Spleen (tissue), 11 donors: Measurements from ENCODE around the gene TP53TG5. TPM values are rescaled to one million over a fixed set of nuclear protein-coding genes. Genes with fewer than 3 reads are reported as not detected.

Source experiments
- DNase-seq: peaks from one replicate; pipeline ENCODE4 v3.0.0-alpha.2; 2020
- H3K27ac ChIP-seq, 8 donors: fragments of 200-600 bp; sonication (generic) in 7 of 8; 1 replicate in 4 of 8; 2 replicates in 4 of 8; pipeline versions ENCODE4 v1.5.0 to v1.8.0; 2016 to 2021; ENCODE audit warnings: inconsistent platforms in 4 of 8, mild to moderate bottlenecking in 4 of 8, moderate library complexity in 1 of 8
- H3K27me3 ChIP-seq, 7 donors: fragments of 200-600 bp; sonication (generic) in 6 of 7; replicated peaks in 1 of 7; 1 replicate in 4 of 7; 2 replicates in 3 of 7; pipeline versions ENCODE4 v1.5.0 to v1.8.0; 2016 to 2021; ENCODE audit warnings: inconsistent platforms in 3 of 7, mild to moderate bottlenecking in 1 of 7
- H3K36me3 ChIP-seq, 6 donors: fragments of 200-600 bp; sonication (generic) in 5 of 6; 1 replicate in 4 of 6; 2 replicates in 2 of 6; pipeline versions ENCODE4 v1.5.0 to v1.8.0; 2016 to 2021; ENCODE audit warnings: inconsistent platforms in 2 of 6
- H3K4me1 ChIP-seq, 6 donors: fragments of 200-600 bp; sonication (generic) in 5 of 6; 1 replicate in 3 of 6; 2 replicates in 3 of 6; pipeline versions ENCODE4 v1.5.0 to v1.8.0; 2016 to 2021; ENCODE audit warnings: inconsistent platforms in 3 of 6
- H3K4me3 ChIP-seq, 8 donors: fragments of 200-600 bp; sonication (generic) in 7 of 8; 1 replicate in 4 of 8; 2 replicates in 4 of 8; pipeline versions ENCODE4 v1.5.0 to v1.8.0; 2016 to 2021; ENCODE audit warnings: inconsistent platforms in 4 of 8, mild to moderate bottlenecking in 4 of 8, moderate library complexity in 2 of 8
- H3K9me3 ChIP-seq, 8 donors: fragments of 200-600 bp; sonication (generic) in 7 of 8; 1 replicate in 4 of 8; 2 replicates in 4 of 8; pipeline versions ENCODE4 v1.5.0 to v1.8.0; 2016 to 2021; ENCODE audit warnings: inconsistent platforms in 4 of 8
- POLR2A ChIP-seq, 3 donors: fragments of 450-650 bp; IDR thresholded peaks; one replicate each; pipeline ENCODE4 v1.5.1; 2017; ENCODE audit warnings: antibody characterized with exemption in 3 of 3, mild to moderate bottlenecking in 1 of 3
- POLR2AphosphoS5 ChIP-seq, 3 donors: sonication (generic); formaldehyde crosslinking; IDR thresholded peaks; one replicate each; pipeline ENCODE4 v1.5.1; 2017; ENCODE audit warnings: antibody characterized with exemption in 3 of 3
- WGBS, 5 donors: extraction: QIAGEN DNeasy Blood & Tissue Kit in 3 of 5; methylation state at CpG; one replicate each; pipeline versions ENCODE4 v1.1.5 to v1.1.7; 2013 to 2018; 5-methylcytosine and 5-hydroxymethylcytosine counted together
- intact Hi-C: fragments of 100-400 bp; cut with DNase I; formaldehyde crosslinking; loops from one replicate; pipeline ENCODE4 v1.15.0; 2023; ENCODE audit warnings: low total_unique reads
- polyA plus RNA-seq, 3 donors: library from polyadenylated mRNA; stranded (reverse); fragments of 200-250 nt; gene quantifications; one replicate each; pipeline ENCODE4 v1.2.1, GENCODE V29; 2013
- total RNA-seq, 7 donors: library from RNA; depleted of rRNA in 3 of 7; stranded (reverse); fragments of >200 nt in 3 of 7; fragmentation: NEBNext Ultra II Directional in 4 of 7; extraction: Animal tissue kit (Norgen Biotek cat#: 25700) in 4 of 7; gene quantifications; one replicate each; pipeline versions ENCODE4 v1.1.0 to v1.2.1, GENCODE V29; 2016 to 2021
- TF ChIP-seq, protein P1 (sequence below), 11 experiments: fragments of 200-600 bp in 7 of 11; fragments of 450-650 bp in 4 of 11; sonication (generic) in 4 of 11; IDR thresholded peaks in 8 of 11; conservative IDR thresholded peaks in 3 of 11; 1 replicate in 7 of 11; 2 replicates in 4 of 11; pipeline versions ENCODE4 v1.4.0 to v1.8.0; 2016 to 2021; ENCODE audit warnings: antibody characterized with exemption in 11 of 11, inconsistent platforms in 4 of 11, mild to moderate bottlenecking in 1 of 11
- donor health status: healthy with polysubstance abuse.
- donor health status: DM: no; HTN: no; CAD: no; lungs with moderate emphysema.
- donor health status: DM: no; HTN: no; CAD: no.
- donor health status: Bipolar disorder and iron deficiency.
- donor health status: healthy.
- donor health status: DM: no; HTN: no; CAD: no.
- donor health status: DM: yes; HTN: yes; CAD: no.

TP53TG5 gene
- total and polyA plus RNA-seq, 10 donors = 0.08 to 0.66 (median 0.60) TPM; not detected in 7

DNA sequence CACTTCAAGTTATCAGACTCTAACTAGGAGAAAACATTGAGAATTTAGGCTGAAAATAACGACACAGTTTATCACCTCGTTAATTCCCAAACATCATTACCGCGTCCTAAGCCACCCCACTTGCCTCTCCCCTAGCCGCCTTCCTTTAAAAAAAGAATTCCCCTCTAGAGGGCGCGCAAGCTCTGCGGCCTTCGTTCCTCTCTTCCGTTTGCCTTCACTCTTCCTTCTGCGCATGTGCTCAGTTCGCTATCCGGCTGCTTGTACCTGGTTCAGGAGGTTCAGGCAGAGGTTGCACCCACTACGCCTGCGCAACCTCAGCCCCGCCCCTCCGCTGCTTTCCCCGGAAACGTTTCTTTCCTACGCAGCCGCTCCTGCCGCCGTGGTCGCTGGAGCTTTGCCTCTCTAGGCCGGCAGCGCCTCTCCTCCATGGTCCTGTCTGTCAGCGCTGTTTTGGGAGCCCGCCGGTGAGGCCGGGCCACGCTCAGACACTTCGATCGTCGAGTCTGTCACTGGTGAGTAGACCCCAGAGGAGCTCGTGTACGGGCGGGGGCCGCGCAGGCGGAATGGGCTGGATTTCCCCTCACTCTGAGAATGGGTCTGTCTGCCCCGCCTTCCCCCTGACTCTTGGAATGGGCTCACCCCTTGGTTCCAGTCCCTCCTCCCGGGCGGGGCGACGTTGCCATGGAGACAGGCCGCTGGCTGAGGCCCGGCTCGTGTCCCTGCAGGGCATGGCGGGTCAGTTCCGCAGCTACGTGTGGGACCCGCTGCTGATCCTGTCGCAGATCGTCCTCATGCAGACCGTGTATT, 15.1 kb downstream of the TP53TG5 start, which contains the start of gene SYS1:
Gene SYS1, plus strand, starts transcription at position 353 of the 807 bp plus-strand sequence. Its CDS starts 376 bp downstream, at position 729.
- intact Hi-C loops = no loop called here
- Histone ChIP-seq H3K4me1 (peaks cover 23 to 95% (median 74%) of the 10 kb centered on the region in 6 donors), H3K27ac (peak within 1 kb of the TSS; percentile 93 to 98 (median 96)), H3K9me3 (no peaks in the 10 kb centered on the region), H3K4me3 (peak within 1 kb of the TSS; percentile 58 to 93 (median 80)), H3K36me3 (peaks cover 0 to 33% (median 29%) of the 10 kb centered on the region in 6 donors), H3K27me3 (no peaks in the 10 kb centered on the region)
- TF ChIP-seq, protein P1, sequence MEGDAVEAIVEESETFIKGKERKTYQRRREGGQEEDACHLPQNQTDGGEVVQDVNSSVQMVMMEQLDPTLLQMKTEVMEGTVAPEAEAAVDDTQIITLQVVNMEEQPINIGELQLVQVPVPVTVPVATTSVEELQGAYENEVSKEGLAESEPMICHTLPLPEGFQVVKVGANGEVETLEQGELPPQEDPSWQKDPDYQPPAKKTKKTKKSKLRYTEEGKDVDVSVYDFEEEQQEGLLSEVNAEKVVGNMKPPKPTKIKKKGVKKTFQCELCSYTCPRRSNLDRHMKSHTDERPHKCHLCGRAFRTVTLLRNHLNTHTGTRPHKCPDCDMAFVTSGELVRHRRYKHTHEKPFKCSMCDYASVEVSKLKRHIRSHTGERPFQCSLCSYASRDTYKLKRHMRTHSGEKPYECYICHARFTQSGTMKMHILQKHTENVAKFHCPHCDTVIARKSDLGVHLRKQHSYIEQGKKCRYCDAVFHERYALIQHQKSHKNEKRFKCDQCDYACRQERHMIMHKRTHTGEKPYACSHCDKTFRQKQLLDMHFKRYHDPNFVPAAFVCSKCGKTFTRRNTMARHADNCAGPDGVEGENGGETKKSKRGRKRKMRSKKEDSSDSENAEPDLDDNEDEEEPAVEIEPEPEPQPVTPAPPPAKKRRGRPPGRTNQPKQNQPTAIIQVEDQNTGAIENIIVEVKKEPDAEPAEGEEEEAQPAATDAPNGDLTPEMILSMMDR (IDR thresholded peaks at IDR 0.05 in 8 of 11, conservative IDR thresholded peaks at IDR 0.05 in 3 of 11) = peak; percentile 86 to 99 (median 91)
- peak; percentile 97 to 99 (median 99) for TF ChIP-seq POLR2AphosphoS5 (IDR thresholded peaks at IDR 0.05)
- peak; percentile 50 to 84 (median 51) for TF ChIP-seq POLR2A (IDR thresholded peaks at IDR 0.05)
- 0 to 1% (median 0%) methylated on average over 33 to 55 of the region's 55 CpGs for WGBS, 5 donors
- DNase-seq = peak; percentile 99

DNA sequence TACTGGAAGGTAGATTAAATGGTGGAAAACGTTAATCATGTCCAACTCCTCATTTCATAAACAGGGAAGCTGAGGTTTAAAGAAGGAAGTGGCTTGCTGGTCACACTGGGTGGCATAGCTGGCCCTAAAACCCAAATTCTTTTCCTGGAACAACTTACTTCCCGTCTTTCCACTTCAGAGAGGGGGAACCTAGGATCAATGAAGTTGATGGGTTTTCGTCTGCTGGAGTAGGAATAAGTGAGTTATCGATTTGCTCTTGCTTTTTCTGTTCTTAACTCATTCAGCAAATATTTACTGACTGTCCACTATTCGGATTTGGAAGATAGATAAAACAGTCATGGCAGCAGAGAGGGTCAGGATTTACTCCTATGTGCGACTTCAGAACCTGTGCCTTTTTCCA, 16.3 kb downstream of the TP53TG5 start:
- WGBS, 5 donors = 46 to 69% (median 55%) methylated on average over 6 of the region's 6 CpGs
- Histone ChIP-seq H3K9me3 (no peaks in the 10 kb centered on the region), H3K4me3 (peak overlapping the region in 1 of 8 donors; percentile 81), H3K4me1 (peaks cover 14 to 95% (median 71%) of the 10 kb centered on the region in 6 donors), H3K27me3 (no peaks in the 10 kb centered on the region), H3K36me3 (peaks cover 0 to 21% (median 17%) of the 10 kb centered on the region in 6 donors), H3K27ac (peak overlapping the region in 4 of 8 donors; percentile 93 to 96 (median 94))
- TF ChIP-seq, protein P1 (IDR thresholded peaks at IDR 0.05 in 8 of 11, conservative IDR thresholded peaks at IDR 0.05 in 3 of 11) = no peak
- TF ChIP-seq POLR2A (IDR thresholded peaks at IDR 0.05) (no peak), POLR2AphosphoS5 (IDR thresholded peaks at IDR 0.05) (no peak)
- intact Hi-C loops = no loop called here
- DNase-seq = no peak

DNA sequence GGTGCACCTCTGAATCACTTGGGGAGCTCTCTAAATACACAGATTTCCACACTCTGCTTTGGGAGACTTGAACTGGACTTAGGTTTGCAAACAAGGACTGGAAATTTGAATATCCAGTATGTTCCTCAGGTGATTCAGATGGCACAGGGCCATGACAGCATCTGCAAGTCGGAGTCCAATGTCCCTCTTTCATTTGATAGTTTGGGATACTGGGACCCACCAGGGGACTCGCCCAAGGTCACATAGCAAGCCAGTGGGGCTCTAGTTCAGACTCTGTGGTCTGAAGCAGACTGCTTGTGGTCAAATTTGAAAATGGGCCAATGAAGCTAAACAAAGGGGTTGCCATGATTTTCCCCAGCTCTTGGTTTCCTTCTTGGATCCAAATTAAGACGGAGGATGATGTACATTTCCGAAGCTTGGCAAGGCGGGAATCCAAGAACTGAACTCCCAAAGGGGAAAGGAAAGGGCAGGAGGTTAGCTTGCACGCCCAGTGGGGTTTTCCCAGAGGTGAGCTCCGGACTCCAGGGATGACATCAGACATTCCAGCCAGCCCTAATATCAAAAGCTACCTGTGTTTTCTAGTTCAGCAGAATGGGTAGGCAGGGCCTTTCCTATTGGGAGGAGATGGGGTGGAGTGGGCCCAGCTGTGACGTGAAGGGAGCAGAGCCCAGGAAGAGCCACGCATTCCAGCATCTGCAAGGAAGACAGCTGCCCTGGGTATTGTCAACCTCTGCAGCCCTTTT, 18.5 kb downstream of the TP53TG5 start:
- DNase-seq = no peak
- Histone ChIP-seq H3K9me3 (no peaks in the 10 kb centered on the region), H3K4me1 (peaks cover 12 to 72% (median 54%) of the 10 kb centered on the region in 6 donors), H3K36me3 (no peaks in the 10 kb centered on the region), H3K27me3 (no peaks in the 10 kb centered on the region), H3K27ac (peak overlapping the region; percentile 43 to 96 (median 74)), H3K4me3 (no peak overlapping the region)
- 68 to 77% (median 72%) methylated on average over 9 of the region's 9 CpGs for WGBS, 5 donors
- intact Hi-C loops = no loop called here
- no peak for TF ChIP-seq POLR2AphosphoS5 (IDR thresholded peaks at IDR 0.05)

DNA sequence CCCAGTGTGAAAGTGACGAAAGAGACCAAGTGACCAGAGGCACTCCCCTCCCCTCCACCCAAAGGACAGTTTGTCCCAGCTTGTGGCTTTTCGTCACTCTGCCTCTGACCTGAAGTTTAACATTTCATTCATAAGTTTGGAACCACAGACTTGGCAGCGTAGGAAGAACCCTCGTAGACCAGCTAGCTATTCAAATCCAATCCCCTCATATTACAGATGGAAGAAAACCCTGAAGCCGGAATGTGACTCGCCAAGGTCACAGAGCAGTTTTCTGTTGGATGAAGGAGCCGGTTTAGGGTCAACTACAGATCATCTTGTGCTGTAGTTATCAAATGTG, 19.1 kb downstream of the TP53TG5 start:
- intact Hi-C loops = no loop called here
- peak overlapping the region in 7 of 8 donors; percentile 60 to 96 (median 81) for H3K27ac ChIP-seq
- H3K9me3 ChIP-seq = no peaks in the 10 kb centered on the region
- H3K4me1 ChIP-seq = peaks cover 9 to 68% (median 51%) of the 10 kb centered on the region in 6 donors
- DNase-seq = no peak
- H3K36me3 ChIP-seq = no peaks in the 10 kb centered on the region
- WGBS, 5 donors = 58 to 80% (median 71%) methylated on average over 6 to 7 of the region's 7 CpGs
- no peak overlapping the region for H3K4me3 ChIP-seq
- TF ChIP-seq, protein P1 (IDR thresholded peaks at IDR 0.05 in 8 of 11, conservative IDR thresholded peaks at IDR 0.05 in 3 of 11) = no peak
- TF ChIP-seq POLR2A (IDR thresholded peaks at IDR 0.05) (no peak), POLR2AphosphoS5 (IDR thresholded peaks at IDR 0.05) (peak in 2 of 3 donors; percentile 32 to 82)
- H3K27me3 ChIP-seq = no peaks in the 10 kb centered on the region
